Measurements from ENCODE around the gene GOLGA8K.
"Not testable (repeated sequence)": the region's sequence is repeated elsewhere in the genome, so short reads cannot be mapped to it uniquely, and the experiment has no call there.

The GOLGA8K gene

DNA sequence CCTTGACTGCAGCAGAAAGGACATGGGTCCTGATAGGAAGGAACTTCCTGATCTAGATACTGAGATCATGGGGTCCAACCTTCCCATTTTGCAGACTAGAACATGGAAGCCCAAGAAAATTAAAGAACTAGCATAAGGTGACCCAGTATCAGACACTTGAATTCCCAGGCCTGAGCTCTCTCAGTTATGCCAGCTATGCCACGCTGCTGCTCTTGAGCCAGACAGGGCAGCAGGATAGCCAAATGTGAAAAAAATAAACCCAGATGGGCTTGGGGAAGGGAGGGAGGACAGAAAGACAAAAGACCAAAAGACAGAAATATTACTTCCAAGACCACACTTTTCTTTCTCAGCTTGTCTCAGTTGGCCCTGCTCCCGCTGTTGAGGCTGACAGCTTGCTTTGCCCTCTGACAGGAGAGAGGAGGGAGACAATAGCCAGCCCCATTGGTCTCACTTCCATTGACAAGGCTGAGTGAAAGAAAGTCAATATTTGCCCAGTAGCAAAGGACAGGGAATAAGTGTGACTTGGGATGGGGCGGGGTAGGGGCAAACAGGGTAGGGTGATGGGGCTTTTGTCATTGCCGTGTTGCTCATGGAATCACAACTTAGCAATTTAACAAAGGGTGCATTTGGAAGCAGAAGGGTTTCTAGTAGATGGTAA, 52.4 kb downstream of the GOLGA8K start:
- not testable (repeated sequence) for DNase-seq

DNA sequence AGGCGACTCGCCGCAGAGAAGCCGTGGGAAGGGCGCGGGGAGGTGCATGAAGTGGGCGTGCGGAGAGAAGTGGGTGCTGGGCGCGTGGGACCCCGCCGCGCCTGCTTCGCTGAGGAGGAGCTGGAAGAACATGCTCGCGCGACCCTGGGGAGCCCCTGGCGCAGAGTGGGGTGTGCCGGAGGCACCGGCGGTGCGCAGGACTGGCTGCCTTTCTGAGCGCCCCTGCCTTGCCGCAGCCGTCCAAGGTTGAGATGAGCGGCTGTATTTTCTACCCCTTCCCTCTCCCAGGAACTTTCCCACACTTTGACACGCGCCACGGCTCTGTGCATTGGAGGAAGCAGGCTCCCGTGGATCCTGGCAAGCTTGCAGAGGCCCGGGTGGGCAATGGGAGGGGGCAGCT, 56.1 kb downstream of the GOLGA8K start:
- peak; percentile 2 for DNase-seq

DNA sequence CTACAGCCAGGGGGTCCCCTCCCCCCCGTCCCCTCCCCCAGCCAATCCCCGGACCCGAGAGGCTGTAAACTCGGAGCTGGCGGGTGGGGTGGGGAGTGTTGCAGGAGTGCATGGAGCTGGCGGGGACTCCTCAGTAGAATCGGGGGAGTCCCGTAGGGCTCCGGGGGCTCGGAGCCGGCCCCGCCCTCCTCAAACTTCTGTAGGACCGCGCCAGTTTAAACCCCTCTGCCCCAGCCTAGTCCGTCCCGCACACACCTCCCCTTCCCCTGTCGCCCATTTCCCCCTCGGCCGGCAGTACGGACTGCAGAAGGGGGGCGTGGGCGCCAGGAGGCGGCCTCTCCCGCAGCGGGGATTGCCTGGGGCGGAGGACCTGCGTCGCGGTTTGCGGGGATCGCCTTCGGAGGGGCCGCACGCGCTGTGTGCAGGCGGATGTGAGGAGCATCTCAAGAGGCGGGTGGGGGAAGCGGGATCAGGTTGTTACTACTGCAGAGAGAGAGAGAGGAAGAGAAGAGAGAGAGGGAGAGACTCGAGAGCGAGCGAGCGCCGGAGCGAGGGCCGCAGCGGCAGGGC, 57.0 kb downstream of the GOLGA8K start:
- not testable (repeated sequence) for DNase-seq

DNA sequence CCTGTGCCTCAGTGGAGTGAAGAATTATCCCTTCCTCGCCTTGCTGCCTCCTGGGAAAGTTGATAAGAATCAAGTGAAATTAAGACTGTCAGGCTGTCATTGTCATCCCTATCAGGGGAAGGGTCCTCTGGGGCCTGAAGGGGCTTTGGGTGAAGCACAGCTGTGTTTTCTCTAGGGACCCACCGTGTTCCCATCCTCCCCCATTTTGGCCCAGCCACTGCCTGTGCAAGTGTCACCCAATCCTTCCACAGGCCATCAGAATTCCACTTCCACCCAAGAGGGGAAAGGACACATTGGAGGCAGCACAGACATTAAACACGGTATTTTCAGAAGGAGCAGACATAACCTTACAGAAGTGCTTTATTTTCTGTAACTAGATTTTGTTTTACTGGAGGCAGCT, 59.2 kb downstream of the GOLGA8K start:
- peak; percentile 27 for DNase-seq
